Esophagus muscularis mucosa (tissue), 4 donors: ENCODE data around the gene ZBTB18.

ENCODE experiments used
- CTCF ChIP-seq, 3 experiments: fragments of 200-600 bp in 2 of 3; fragments of 450-650 bp in 1 of 3; sonication (generic) in 2 of 3; IDR thresholded peaks; one replicate each; pipeline ENCODE4 v1.5.1; 2017 to 2019; ENCODE audit warnings: antibody characterized with exemption in 3 of 3, mild to moderate bottlenecking in 2 of 3, moderate library complexity in 1 of 3
- EP300 ChIP-seq: sonication (generic); formaldehyde crosslinking; IDR thresholded peaks from one replicate; pipeline ENCODE4 v1.6.1; 2017; ENCODE audit warnings: antibody characterized with exemption
- POLR2A ChIP-seq: fragments of 450-650 bp; IDR thresholded peaks from one replicate; pipeline ENCODE4 v1.6.1; 2017; ENCODE audit warnings: antibody characterized with exemption, moderate library complexity, mild to moderate bottlenecking, low read depth

GRCh38 chr1:244066954-244067716 lies 16.1 kb downstream of the ZBTB18 start:
- TF ChIP-seq CTCF (IDR thresholded peaks at IDR 0.05) (no peak), EP300 (no peak), POLR2A (no peak)
